ENCODE data around the gene KLF16. TPM values are rescaled to one million over a fixed set of nuclear protein-coding genes. Genes with fewer than 3 reads are reported as not detected.

Gene KLF16
- total and polyA plus RNA-seq, 10 of the 15 experiments (the other 5 are each of a cell fraction or from before 2014, with no cell fraction given): 0.03 to 41.2 (median 2.6) TPM

DNA sequence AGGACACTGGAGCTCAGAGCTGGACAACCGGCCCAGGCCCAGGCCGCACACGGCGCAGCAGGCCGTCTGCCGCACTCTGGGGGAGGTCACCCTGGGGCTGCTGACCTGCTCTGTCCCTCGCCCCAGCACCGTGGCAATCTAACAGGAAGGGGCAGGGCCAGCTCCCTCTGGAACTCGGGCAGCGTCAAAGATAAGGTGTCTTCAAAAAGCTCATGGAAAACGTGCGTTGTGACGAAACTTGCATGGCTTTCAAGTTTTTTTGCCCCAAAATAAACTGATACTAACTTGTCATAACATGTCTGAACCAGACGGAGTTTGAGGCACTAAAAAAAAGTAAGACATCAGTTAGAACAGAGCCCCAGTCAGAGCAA lies 39.1 kb downstream of the KLF16 start (continued):
- TF ChIP-seq, protein P1, sequence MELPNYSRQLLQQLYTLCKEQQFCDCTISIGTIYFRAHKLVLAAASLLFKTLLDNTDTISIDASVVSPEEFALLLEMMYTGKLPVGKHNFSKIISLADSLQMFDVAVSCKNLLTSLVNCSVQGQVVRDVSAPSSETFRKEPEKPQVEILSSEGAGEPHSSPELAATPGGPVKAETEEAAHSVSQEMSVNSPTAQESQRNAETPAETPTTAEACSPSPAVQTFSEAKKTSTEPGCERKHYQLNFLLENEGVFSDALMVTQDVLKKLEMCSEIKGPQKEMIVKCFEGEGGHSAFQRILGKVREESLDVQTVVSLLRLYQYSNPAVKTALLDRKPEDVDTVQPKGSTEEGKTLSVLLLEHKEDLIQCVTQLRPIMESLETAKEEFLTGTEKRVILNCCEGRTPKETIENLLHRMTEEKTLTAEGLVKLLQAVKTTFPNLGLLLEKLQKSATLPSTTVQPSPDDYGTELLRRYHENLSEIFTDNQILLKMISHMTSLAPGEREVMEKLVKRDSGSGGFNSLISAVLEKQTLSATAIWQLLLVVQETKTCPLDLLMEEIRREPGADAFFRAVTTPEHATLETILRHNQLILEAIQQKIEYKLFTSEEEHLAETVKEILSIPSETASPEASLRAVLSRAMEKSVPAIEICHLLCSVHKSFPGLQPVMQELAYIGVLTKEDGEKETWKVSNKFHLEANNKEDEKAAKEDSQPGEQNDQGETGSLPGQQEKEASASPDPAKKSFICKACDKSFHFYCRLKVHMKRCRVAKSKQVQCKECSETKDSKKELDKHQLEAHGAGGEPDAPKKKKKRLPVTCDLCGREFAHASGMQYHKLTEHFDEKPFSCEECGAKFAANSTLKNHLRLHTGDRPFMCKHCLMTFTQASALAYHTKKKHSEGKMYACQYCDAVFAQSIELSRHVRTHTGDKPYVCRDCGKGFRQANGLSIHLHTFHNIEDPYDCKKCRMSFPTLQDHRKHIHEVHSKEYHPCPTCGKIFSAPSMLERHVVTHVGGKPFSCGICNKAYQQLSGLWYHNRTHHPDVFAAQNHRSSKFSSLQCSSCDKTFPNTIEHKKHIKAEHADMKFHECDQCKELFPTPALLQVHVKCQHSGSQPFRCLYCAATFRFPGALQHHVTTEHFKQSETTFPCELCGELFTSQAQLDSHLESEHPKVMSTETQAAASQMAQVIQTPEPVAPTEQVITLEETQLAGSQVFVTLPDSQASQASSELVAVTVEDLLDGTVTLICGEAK (IDR thresholded peaks at IDR 0.05; ENCODE audit: borderline replicate concordance): no peak
- TF ChIP-seq, protein P2, sequence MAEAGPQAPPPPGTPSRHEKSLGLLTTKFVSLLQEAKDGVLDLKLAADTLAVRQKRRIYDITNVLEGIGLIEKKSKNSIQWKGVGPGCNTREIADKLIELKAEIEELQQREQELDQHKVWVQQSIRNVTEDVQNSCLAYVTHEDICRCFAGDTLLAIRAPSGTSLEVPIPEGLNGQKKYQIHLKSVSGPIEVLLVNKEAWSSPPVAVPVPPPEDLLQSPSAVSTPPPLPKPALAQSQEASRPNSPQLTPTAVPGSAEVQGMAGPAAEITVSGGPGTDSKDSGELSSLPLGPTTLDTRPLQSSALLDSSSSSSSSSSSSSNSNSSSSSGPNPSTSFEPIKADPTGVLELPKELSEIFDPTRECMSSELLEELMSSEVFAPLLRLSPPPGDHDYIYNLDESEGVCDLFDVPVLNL (IDR thresholded peaks at IDR 0.05; ENCODE audit: low read depth, low read length): no peak
- TF ChIP-seq MEF2B (IDR thresholded peaks at IDR 0.05; ENCODE audit: partially characterized antibody, poor library complexity, severe bottlenecking): no peak
- no peak for TF ChIP-seq BCL11A (IDR thresholded peaks at IDR 0.05; ENCODE audit: low read depth, low read length)
- TF ChIP-seq ZNF384 (IDR thresholded peaks at IDR 0.05; ENCODE audit: borderline replicate concordance, low read depth, low read length): no peak

DNA sequence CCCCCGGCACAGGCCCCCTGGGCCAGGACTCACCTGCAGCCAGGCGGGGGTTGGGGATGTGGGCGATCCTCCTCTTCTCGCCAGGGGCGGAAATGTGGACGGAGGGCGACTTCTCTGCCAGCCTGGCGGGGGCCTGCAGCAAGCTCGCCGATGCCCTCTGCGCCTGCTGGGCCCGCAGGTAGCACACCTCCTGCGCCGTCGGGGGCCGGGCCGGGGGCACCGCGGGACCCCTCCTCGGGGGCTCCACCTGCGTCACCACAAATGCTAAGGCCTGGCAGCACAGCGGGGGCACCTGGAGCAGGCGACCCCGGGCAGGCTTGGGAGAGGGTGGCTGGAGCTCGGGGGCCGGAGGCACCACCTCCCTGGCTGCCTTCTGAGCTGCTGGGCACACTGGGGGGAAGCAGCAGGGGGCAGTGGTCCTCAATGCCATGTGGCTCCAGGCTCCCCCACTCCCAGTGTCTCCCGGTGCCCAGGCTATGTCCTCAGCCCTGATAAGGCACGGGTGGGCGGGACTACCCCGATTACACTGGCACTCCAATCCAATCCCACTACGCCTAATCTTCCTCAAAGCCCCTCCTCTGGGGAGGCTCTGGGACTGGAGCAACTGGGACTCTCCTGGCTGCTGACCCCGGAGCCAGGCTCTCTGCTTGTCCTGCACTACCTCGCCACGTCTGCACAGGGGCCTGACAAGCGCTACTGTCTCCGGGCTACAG lies 39.7 kb downstream of the KLF16 start:
- Histone ChIP-seq H4K20me1 (ENCODE audit: control insufficient read depth, insufficient read depth) (no peaks in the 10 kb centered on the region), H3K4me1 (ENCODE audit: control insufficient read depth, insufficient read depth, low read length) (no peaks in the 10 kb centered on the region), H2AFZ (ENCODE audit: control insufficient read depth, low read depth, low read length) (no peak overlapping the region), H3K4me2 (ENCODE audit: control insufficient read depth, insufficient read depth) (no peak overlapping the region), H3K9ac (ENCODE audit: control insufficient read depth, insufficient read depth, low read length) (no peak overlapping the region), H3K4me3 (no peak overlapping the region), H3K36me3 (ENCODE audit: control insufficient read depth in 2 of 2, insufficient read depth in 2 of 2, low read length in 1 of 2) (peaks cover 6 to 21% of the 10 kb centered on the region in 2 experiments; a peak in 3 of 4 replicates), H3K27ac (ENCODE audit: control insufficient read depth, insufficient read depth) (no peak overlapping the region), H3K79me2 (ENCODE audit: control insufficient read depth, insufficient read depth, low read length) (no peaks in the 10 kb centered on the region; the same call in 1 of the 2 replicates), H3K27me3 (replicated peaks in 1 of 2; ENCODE audit: control insufficient read depth in 2 of 2, insufficient read depth in 2 of 2, low read length in 1 of 2) (no peaks in the 10 kb centered on the region), H3K9me3 (replicated peaks; ENCODE audit: control insufficient read depth, insufficient read depth, low read length) (no peaks in the 10 kb centered on the region)
- DNase-seq (ENCODE audit: low read depth, low spot score): no peak
- in situ Hi-C loops (cut with MboI) (no loop called here), intact Hi-C loops (cut with micrococcal nuclease; ENCODE audit: unreplicated experiment) (no loop called here)
- no TSS peak for BruUV-seq (replicated peaks)
- 96% methylated on average over 34 of the region's 36 CpGs for WGBS (ENCODE audit: insufficient coverage, insufficient replicate concordance, low lambda C conversion rate, missing lambda C conversion rate)
- no peak for FAIRE-seq
- no peak for ATAC-seq
- ChIA-PET RAD21 (ENCODE audit: unreplicated experiment) (no interaction called here), CTCF (interaction anchor here (0.9 kb wide), 1 partner anchor 15 kb away, joined by 3 read pairs; no protein-coding TSS in a partner anchor), POLR2A (no interaction called here), SMC1A (ENCODE audit: uncharacterized antibody, unreplicated experiment) (no interaction called here)
- TF ChIP-seq ZNF207 (IDR thresholded peaks at IDR 0.05; ENCODE audit: borderline replicate concordance) (no peak), CBX5 (IDR thresholded peaks at IDR 0.05; ENCODE audit: low read depth) (no peak), JUNB (IDR thresholded peaks at IDR 0.05) (no peak), POLR2A (IDR thresholded peaks at IDR 0.05; ENCODE audit: low read depth, low read length) (no peak; the same call in 1 of the 2 replicates), NFYA (IDR thresholded peaks at IDR 0.05; ENCODE audit: borderline replicate concordance, low read depth, low read length) (no peak)
- TF ChIP-seq, protein P3, sequence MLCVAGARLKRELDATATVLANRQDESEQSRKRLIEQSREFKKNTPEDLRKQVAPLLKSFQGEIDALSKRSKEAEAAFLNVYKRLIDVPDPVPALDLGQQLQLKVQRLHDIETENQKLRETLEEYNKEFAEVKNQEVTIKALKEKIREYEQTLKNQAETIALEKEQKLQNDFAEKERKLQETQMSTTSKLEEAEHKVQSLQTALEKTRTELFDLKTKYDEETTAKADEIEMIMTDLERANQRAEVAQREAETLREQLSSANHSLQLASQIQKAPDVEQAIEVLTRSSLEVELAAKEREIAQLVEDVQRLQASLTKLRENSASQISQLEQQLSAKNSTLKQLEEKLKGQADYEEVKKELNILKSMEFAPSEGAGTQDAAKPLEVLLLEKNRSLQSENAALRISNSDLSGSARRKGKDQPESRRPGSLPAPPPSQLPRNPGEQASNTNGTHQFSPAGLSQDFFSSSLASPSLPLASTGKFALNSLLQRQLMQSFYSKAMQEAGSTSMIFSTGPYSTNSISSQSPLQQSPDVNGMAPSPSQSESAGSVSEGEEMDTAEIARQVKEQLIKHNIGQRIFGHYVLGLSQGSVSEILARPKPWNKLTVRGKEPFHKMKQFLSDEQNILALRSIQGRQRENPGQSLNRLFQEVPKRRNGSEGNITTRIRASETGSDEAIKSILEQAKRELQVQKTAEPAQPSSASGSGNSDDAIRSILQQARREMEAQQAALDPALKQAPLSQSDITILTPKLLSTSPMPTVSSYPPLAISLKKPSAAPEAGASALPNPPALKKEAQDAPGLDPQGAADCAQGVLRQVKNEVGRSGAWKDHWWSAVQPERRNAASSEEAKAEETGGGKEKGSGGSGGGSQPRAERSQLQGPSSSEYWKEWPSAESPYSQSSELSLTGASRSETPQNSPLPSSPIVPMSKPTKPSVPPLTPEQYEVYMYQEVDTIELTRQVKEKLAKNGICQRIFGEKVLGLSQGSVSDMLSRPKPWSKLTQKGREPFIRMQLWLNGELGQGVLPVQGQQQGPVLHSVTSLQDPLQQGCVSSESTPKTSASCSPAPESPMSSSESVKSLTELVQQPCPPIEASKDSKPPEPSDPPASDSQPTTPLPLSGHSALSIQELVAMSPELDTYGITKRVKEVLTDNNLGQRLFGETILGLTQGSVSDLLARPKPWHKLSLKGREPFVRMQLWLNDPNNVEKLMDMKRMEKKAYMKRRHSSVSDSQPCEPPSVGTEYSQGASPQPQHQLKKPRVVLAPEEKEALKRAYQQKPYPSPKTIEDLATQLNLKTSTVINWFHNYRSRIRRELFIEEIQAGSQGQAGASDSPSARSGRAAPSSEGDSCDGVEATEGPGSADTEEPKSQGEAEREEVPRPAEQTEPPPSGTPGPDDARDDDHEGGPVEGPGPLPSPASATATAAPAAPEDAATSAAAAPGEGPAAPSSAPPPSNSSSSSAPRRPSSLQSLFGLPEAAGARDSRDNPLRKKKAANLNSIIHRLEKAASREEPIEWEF (IDR thresholded peaks at IDR 0.05; ENCODE audit: insufficient replicate concordance, low read depth, low read length): no peak
